ENCODE results near the gene RGMA. TPM values are rescaled to one million over a fixed set of nuclear protein-coding genes. Genes with fewer than 3 reads are reported as not detected.

Gene RGMA
- total RNA-seq, 1 donor from 2014 or later, result 0.40 TPM

DNA sequence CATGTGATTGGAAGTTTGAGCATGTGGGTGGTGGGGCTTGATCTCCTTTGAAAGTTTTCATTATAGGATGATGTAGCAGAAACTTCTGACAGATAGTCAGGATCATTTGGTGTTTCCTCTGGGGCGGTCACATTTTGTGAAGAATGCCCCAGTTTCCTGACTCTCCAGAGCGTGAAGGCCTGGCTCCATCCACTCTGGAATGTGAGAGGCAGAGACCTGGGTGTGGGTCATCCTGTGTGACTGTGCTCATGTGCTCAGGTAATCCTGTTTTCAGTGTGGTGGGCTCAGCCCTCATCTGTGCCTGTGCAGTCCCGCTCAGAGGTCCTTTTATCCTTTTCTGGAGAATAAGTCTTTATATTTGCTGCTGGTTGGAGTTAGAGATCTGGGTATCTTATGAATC lies 81.0 kb downstream of the RGMA start:
- no peak for TF ChIP-seq CTCF (conservative IDR thresholded peaks at IDR 0.05; ENCODE audit: low read depth, low read length)
- no peak for DNase-seq (ENCODE audit: low read depth)
- no peak overlapping the region for H3K4me3 ChIP-seq (ENCODE audit: low read depth, low read length)

DNA sequence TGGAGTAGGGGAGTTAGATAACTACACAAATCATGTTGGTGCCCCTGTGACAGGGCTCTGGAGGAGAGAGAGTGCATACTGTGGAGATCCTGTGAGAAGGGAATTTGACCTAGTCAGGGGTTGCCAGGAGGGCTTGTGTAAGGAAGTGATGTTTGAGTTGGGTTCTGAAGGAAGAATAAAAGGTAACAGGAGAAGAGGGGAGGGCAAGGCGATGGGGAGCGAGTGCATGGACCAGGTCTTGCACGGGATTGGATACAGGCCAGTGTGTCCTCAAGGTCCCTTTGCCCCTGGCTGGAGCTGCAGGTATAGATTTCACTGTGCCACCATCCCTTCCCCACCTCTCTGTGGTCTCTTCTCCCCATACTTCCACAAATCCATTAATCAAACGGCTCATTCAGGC lies 83.9 kb downstream of the RGMA start:
- no peak overlapping the region for H3K4me3 ChIP-seq (ENCODE audit: low read depth, low read length)
- DNase-seq (ENCODE audit: low read depth), result no peak
- no peak for TF ChIP-seq CTCF (conservative IDR thresholded peaks at IDR 0.05; ENCODE audit: low read depth, low read length)

DNA sequence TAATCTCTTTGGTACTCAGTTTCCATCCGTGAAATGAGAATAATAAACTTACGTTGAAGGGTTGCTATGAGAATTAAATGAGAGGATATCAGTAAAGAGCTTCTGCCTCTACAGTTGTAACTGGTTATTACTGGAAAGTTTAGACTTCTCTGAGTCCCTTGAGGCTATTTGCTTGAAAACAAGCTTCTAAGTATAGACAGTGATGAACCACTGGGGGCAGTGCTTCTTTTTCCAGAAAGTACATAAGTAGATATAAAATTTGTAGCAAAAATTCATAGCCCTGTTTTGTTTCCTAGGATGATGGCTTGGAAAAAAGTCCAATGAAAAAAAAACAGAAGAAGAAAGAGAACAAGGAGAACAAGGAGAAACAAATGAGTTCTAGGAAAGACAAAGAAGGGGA lies 87.1 kb downstream of the RGMA start:
- H3K4me3 ChIP-seq (ENCODE audit: low read depth, low read length), result no peak overlapping the region
- TF ChIP-seq CTCF (conservative IDR thresholded peaks at IDR 0.05; ENCODE audit: low read depth, low read length), result no peak
- DNase-seq (ENCODE audit: low read depth), result no peak

DNA sequence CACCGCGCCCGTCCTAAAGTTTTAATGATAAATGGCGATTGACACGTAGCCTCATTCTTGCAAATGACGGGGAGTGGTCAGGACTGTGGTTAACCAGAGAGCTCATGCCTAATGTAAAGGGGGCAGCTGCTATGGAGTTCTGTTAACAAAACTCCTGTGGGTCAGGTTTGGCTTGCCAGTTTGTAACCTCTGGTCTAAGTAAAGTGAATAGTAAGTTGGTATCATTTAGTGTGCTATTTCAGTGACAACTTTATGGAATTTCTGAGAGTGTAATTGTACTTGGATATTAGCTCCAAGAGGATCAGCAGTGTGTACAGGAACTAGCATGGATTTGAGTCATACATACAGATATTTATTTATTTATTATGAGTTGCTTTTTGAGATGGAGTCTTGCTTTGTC lies 87.9 kb downstream of the RGMA start:
- no peak for TF ChIP-seq CTCF (conservative IDR thresholded peaks at IDR 0.05; ENCODE audit: low read depth, low read length)
- no peak for DNase-seq (ENCODE audit: low read depth)
- no peak overlapping the region for H3K4me3 ChIP-seq (ENCODE audit: low read depth, low read length)

GRCh38 chr15:92997821-92998220 lies 91.2 kb downstream of the RGMA start:
- no peak overlapping the region for H3K4me3 ChIP-seq (ENCODE audit: low read depth, low read length)
- no peak for DNase-seq (ENCODE audit: low read depth)
- TF ChIP-seq CTCF (conservative IDR thresholded peaks at IDR 0.05; ENCODE audit: low read depth, low read length), result no peak

- no peak for TF ChIP-seq CTCF (conservative IDR thresholded peaks at IDR 0.05; ENCODE audit: low read depth, low read length)
- DNase-seq (ENCODE audit: low read depth), result no peak
- no peak overlapping the region for H3K4me3 ChIP-seq (ENCODE audit: low read depth, low read length)
Measured at GRCh38 chr15:92992720-92993119, 96.3 kb downstream of the RGMA start.

GRCh38 chr15:92990031-92990430 lies 99.0 kb downstream of the RGMA start:
- DNase-seq (ENCODE audit: low read depth), result no peak
- H3K4me3 ChIP-seq (ENCODE audit: low read depth, low read length), result no peak overlapping the region

More at GRCh38 chr15:92990031-92990430, 99.0 kb downstream of the RGMA start:
- TF ChIP-seq CTCF (conservative IDR thresholded peaks at IDR 0.05; ENCODE audit: low read depth, low read length), result no peak

Measured in epithelial cell of proximal tubule (primary cell).